ENCODE measurements around the gene SUN2. TPM values are rescaled to one million over a fixed set of nuclear protein-coding genes. Genes with fewer than 3 reads are reported as not detected.

Gene SUN2
- total and polyA plus RNA-seq, 2 donors (not counting 1 experiment from before 2014, with no cell fraction given) = 224 to 305 TPM

DNA sequence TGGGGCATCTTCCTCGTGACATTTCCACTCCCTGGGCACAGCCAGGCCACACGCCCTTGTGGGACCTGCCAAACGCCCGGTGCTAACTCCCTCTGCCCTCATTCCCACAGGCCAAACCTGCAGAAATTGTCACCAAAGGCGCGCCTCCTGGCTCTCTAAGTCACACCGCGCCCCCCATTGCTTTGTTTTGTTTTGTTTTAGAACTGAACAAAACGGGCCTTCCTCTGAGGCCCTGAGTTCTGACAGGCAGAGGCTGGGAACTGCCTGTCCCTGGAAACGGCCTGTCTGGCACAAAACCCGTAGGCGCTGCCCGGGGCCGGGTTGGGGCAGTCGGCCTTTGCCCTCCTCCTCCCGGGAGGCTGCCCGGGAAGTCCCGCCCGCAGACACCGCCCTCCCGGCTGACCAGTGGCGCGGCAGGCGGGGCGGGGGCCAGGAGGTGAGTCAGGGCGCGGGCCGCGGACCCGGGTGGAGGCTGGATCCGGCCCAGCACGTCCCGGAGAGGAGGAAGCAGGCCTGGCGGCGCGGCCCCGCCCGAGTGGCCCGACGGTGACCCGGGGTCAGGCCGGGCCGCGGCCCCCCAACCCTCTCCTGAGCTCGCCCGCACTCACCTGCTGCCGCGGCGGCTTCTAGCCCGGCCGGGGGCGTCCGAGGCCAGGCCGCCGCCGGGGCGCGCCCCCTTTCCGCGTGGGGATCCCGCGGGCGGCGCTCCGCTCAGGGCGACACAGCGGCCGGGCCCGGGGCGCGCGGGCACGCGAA, 465 bp downstream of the SUN2 start:
- H3K4me1 Mint-ChIP-seq = peaks cover 70% of the 10 kb centered on the region
- intact Hi-C loops (cut with micrococcal nuclease) = loop anchor here (1.0 to 10.0 kb wide), 5 partner anchors 50 to 562 kb away; partner anchors contain the start of genes CBX6, GTPBP1, NPTXR and RPL3
- ATAC-seq (ENCODE audit: low read depth) = peak; percentile 29
- peak; percentile 64 for DNase-seq
- Histone ChIP-seq H2AFZ (ENCODE audit: insufficient read depth, low read depth, low read length, poor library complexity, severe bottlenecking) (peak overlapping the region; percentile 40), H3K4me2 (replicated peaks; ENCODE audit: low read depth, low read length, poor library complexity, severe bottlenecking) (peak overlapping the region; percentile 96), H3K36me3 (replicated peaks in 1 of 2; ENCODE audit: control extremely low read depth in 1 of 2, control insufficient read depth in 1 of 2, extremely low read depth in 1 of 2, insufficient read depth in 2 of 2, low read length in 1 of 2) (peaks cover 1 to 30% of the 10 kb centered on the region in 2 experiments), H3K79me2 (ENCODE audit: control insufficient read depth, insufficient read depth, low read length) (peaks cover 47% of the 10 kb centered on the region), H3K9ac (ENCODE audit: low read length) (peak overlapping the region; percentile 91), H3K4me3 (ENCODE audit: control extremely low read depth in 1 of 5, extremely low read depth in 1 of 5, insufficient read depth in 1 of 5, low read depth in 2 of 5, low read length in 4 of 5) (peak overlapping the region; percentile 59 to 97 (median 82)), H3K27ac (ENCODE audit: low read length in 2 of 2) (peak overlapping the region; percentile 71 to 81), H4K20me1 (ENCODE audit: control insufficient read depth, insufficient read depth, low read length, poor library complexity, severe bottlenecking) (peaks cover 13% of the 10 kb centered on the region), H3K27me3 (replicated peaks in 1 of 4; ENCODE audit: control extremely low read depth in 1 of 4, control insufficient read depth in 3 of 4, insufficient read depth in 4 of 4, low read length in 3 of 4) (no peaks in the 10 kb centered on the region), H3K9me3 (ENCODE audit: control extremely low read depth in 1 of 3, control insufficient read depth in 2 of 3, insufficient read depth in 1 of 3, low read length in 2 of 3) (peaks cover 0 to 8% (median 0%) of the 10 kb centered on the region in 3 donors), H3K4me1 (ENCODE audit: control insufficient read depth in 2 of 2, insufficient read depth in 2 of 2, low read length in 2 of 2) (peaks cover 63 to 82% of the 10 kb centered on the region in 2 donors)
- whole genome bisulfite sequencing (ENCODE audit: insufficient coverage) = under 1% methylated on average over 72 of the region's 74 CpGs
- H3K4me3 Mint-ChIP-seq = peak overlapping the region; percentile 100
- H3K27ac Mint-ChIP-seq = peak overlapping the region; percentile 99
- H3K27me3 Mint-ChIP-seq = no peaks in the 10 kb centered on the region
- CTCF ChIA-PET = interaction anchor here (1.0 to 1.6 kb wide), 3 partner anchors 19 to 22 kb away, joined by 3 to 7 read pairs (median 6); no protein-coding TSS in a partner anchor
- POLR2A ChIA-PET = interaction anchor here (0.6 to 0.9 kb wide), 2 partner anchors 23 to 697 kb away, joined by 8 to 11 read pairs; no protein-coding TSS in a partner anchor
- no peaks in the 10 kb centered on the region for H3K9me3 Mint-ChIP-seq (ENCODE audit: insufficient read depth)
- no peak for TF ChIP-seq CTCF (IDR thresholded peaks at IDR 0.05)
- TF ChIP-seq EZH2 (IDR thresholded peaks at IDR 0.05; ENCODE audit: borderline replicate concordance, insufficient read depth, low read depth, low read length, poor library complexity, severe bottlenecking) = no peak

Data from B cell (primary cell).